HepG2 (cell line): Measurements from ENCODE around the gene SLC16A2. TPM values are rescaled to one million over a fixed set of nuclear protein-coding genes. Genes with fewer than 3 reads are reported as not detected.

Experiments used
- ATAC-seq: fragments of 200-7000 bp; cut with Tn5 transposase; 3 replicates; pipeline ENCODE4 v1.9.1; 2020; ENCODE audit warnings: mild to moderate bottlenecking, moderate library complexity
- BruUV-seq: library from RNA; stranded (reverse); fragments of 400-500 nt; replicated peaks from 2 replicates; lab custom pipeline; 2021; lab: Mats Ljungman, UMichigan
- CTCF ChIA-PET: fragments of 300-600 bp; formaldehyde crosslinking; extraction: SDS; loops from one replicate; lab custom pipeline; 2021; ENCODE audit warnings: low total read pairs, inconsistent platforms, low intra/inter-chr PET ratio; lab: Yijun Ruan, JAX
- POLR2A ChIA-PET: fragments of 350-600 bp; sonication (Branson Sonifier 250); formaldehyde crosslinking; loops from one replicate; lab custom pipeline; 2020; ENCODE audit warnings: antibody characterized with exemption, inconsistent platforms; lab: Yijun Ruan, JAX
- DNase-seq: peaks from one replicate; pipeline ENCODE4 v3.0.0-alpha.2; 2015; ENCODE audit warnings: low spot score
- FAIRE-seq: peaks from 3 replicates; lab custom pipeline; 2011; peaks lifted over from hg19 to GRCh38; lab: Jason Lieb, UNC
- H2AFZ ChIP-seq: one replicate; pipeline ENCODE4 v1.6.1; 2011; ENCODE audit warnings: low read length, inconsistent platforms
- H3K27ac ChIP-seq: fragments of 300-600 bp; 3 replicates; pipeline ENCODE4 v1.8.0; 2011; ENCODE audit warnings: mixed run types, mild to moderate bottlenecking, mixed read lengths, low read length, inconsistent platforms; ENCODE audit not compliant: insufficient read depth; ENCODE audit errors: extremely low read length
- H3K27me3 ChIP-seq, 2 experiments: fragments of 200-600 bp in 1 of 2; 2 replicates in 1 of 2; 3 replicates in 1 of 2; pipeline versions ENCODE4 v1.6.0 to v1.8.0; 2011; ENCODE audit warnings: low read length in 2 of 2, mild to moderate bottlenecking in 2 of 2, moderate library complexity in 2 of 2, inconsistent platforms in 1 of 2; ENCODE audit not compliant: insufficient read depth in 2 of 2, control insufficient read depth in 1 of 2
- H3K36me3 ChIP-seq, 2 experiments: fragments of 200-600 bp in 1 of 2; replicated peaks in 1 of 2; 2 replicates in 1 of 2; 3 replicates in 1 of 2; pipeline versions ENCODE4 v1.5.1 to v1.8.0; 2011; ENCODE audit warnings: low read length in 2 of 2, inconsistent platforms in 1 of 2; ENCODE audit not compliant: insufficient read depth in 2 of 2, control insufficient read depth in 1 of 2
- H3K4me1 ChIP-seq: 2 replicates; pipeline ENCODE4 v1.5.1; 2012; ENCODE audit warnings: low read length, inconsistent platforms; ENCODE audit not compliant: insufficient read depth
- H3K4me2 ChIP-seq: 2 replicates; pipeline ENCODE4 v1.6.0; 2011; ENCODE audit warnings: low read depth, low read length, inconsistent platforms
- H3K4me3 ChIP-seq, 3 experiments: fragments of 200-600 bp in 1 of 3; sonication (generic), shearing (Covaris generic) in 1 of 3; replicated peaks in 1 of 3; 2 replicates each; pipeline ENCODE4 v1.5.1; 2011 to 2016; ENCODE audit warnings: low read length in 3 of 3, inconsistent platforms in 2 of 3, low read depth in 2 of 3, mild to moderate bottlenecking in 2 of 3, control low read depth in 1 of 3, mixed read lengths in 1 of 3; ENCODE audit not compliant: insufficient read depth in 1 of 3
- H3K79me2 ChIP-seq: one replicate; pipeline ENCODE4 v1.6.1; 2011; ENCODE audit warnings: low read length, inconsistent platforms; ENCODE audit not compliant: insufficient read depth
- H3K9ac ChIP-seq: 2 replicates; pipeline ENCODE4 v1.6.0; 2011; ENCODE audit warnings: mild to moderate bottlenecking, low read depth, low read length, inconsistent platforms; ENCODE audit not compliant: insufficient read depth
- H3K9me3 ChIP-seq: 2 replicates; pipeline ENCODE4 v1.5.1; 2012; ENCODE audit warnings: mild to moderate bottlenecking, low read length
- H4K20me1 ChIP-seq: 2 replicates; pipeline ENCODE4 v1.6.0; 2011; ENCODE audit warnings: inconsistent platforms, mild to moderate bottlenecking, low read length, moderate library complexity; ENCODE audit not compliant: insufficient read depth
- ARHGAP35 ChIP-seq: sonication (generic); formaldehyde crosslinking; IDR thresholded peaks from 2 replicates; pipeline ENCODE4 v1.9.0; 2022; ENCODE audit warnings: mild to moderate bottlenecking, inconsistent platforms, moderate library complexity, missing genetic modification reagents, borderline replicate concordance
- BCL3 ChIP-seq: sonication (generic); formaldehyde crosslinking; IDR thresholded peaks from 2 replicates; pipeline ENCODE4 v1.5.1; 2020; ENCODE audit warnings: mild to moderate bottlenecking, missing genetic modification reagents, moderate library complexity
- DR1 ChIP-seq: sonication (generic); formaldehyde crosslinking; IDR thresholded peaks from 2 replicates; pipeline ENCODE4 v1.8.0; 2021; ENCODE audit warnings: mild to moderate bottlenecking, missing genetic modification reagents, inconsistent platforms
- FOXA1 ChIP-seq, 2 experiments: fragments of 450-650 bp in 1 of 2; sonication (generic) in 1 of 2; formaldehyde crosslinking in 1 of 2; IDR thresholded peaks; 2 replicates each; pipeline versions ENCODE4 v1.4.0 to v1.6.1; 2016 to 2020; ENCODE audit warnings: missing genetic modification reagents in 1 of 2
- HNF1B ChIP-seq: sonication (generic); formaldehyde crosslinking; IDR thresholded peaks from 2 replicates; pipeline ENCODE4 v1.5.1; 2020; ENCODE audit warnings: mild to moderate bottlenecking, moderate library complexity, missing genetic modification reagents
- HOMEZ ChIP-seq: IDR thresholded peaks from 2 replicates; pipeline ENCODE4 v1.6.1; 2016; ENCODE audit warnings: low read depth
- PTBP1 ChIP-seq: fragments of 200-400 bp; formaldehyde crosslinking; IDR thresholded peaks from 2 replicates; pipeline ENCODE4 v1.6.1; 2018; ENCODE audit warnings: low read length, low read depth; ENCODE audit not compliant: poor library complexity, severe bottlenecking
- RNF219 ChIP-seq: sonication (generic); formaldehyde crosslinking; IDR thresholded peaks from 2 replicates; pipeline ENCODE4 v1.5.0; 2020; ENCODE audit warnings: mild to moderate bottlenecking, missing genetic modification reagents
- SSRP1 ChIP-seq: IDR thresholded peaks from 2 replicates; pipeline ENCODE4 v1.6.1; 2016; ENCODE audit warnings: control low read depth
- TCF7L2 ChIP-seq: IDR thresholded peaks from 2 replicates; pipeline ENCODE4 v1.6.1; 2011; ENCODE audit warnings: mild to moderate bottlenecking, low read depth, low read length, moderate library complexity
- ZBTB43 ChIP-seq: sonication (generic); formaldehyde crosslinking; conservative IDR thresholded peaks from 2 replicates; pipeline ENCODE4 v1.4.0; 2020; ENCODE audit warnings: missing genetic modification reagents
- ZFP90 ChIP-seq: sonication (generic); formaldehyde crosslinking; IDR thresholded peaks from 2 replicates; pipeline ENCODE4 v1.8.0; 2022; ENCODE audit warnings: missing genetic modification reagents, mild to moderate bottlenecking, inconsistent platforms, borderline replicate concordance
- ZNF44 ChIP-seq: sonication (generic); formaldehyde crosslinking; IDR thresholded peaks from 2 replicates; pipeline ENCODE4 v1.5.1; 2020; ENCODE audit warnings: mild to moderate bottlenecking, missing genetic modification reagents
- ZNF576 ChIP-seq: sonication (generic); formaldehyde crosslinking; IDR thresholded peaks from 2 replicates; pipeline ENCODE4 v1.4.0; 2020; ENCODE audit warnings: mild to moderate bottlenecking, missing genetic modification reagents
- ZNF615 ChIP-seq: sonication (generic); formaldehyde crosslinking; IDR thresholded peaks from 2 replicates; pipeline ENCODE4 v1.5.0; 2020; ENCODE audit warnings: mild to moderate bottlenecking, missing genetic modification reagents, borderline replicate concordance
- in situ Hi-C: cut with HindIII; loops from 2 replicates; pipeline ENCODE4 v1.10.0; 2017; ENCODE audit warnings: low pct_unique_long_range_greater_than_20kb; ENCODE audit not compliant: extremely low pct_ligation_motif_present
- intact Hi-C: fragments of 100-400 bp; cut with micrococcal nuclease; formaldehyde crosslinking; loops from one replicate; pipeline ENCODE4 v1.10.0; 2022; ENCODE audit not compliant: unreplicated experiment
- polyA plus RNA-seq, 8 experiments: library from polyadenylated mRNA; depleted of rRNA in 3 of 8; stranded (reverse) in 7 of 8; unstranded in 1 of 8; fragments of >200 nt; fragmentation: Illumina TruSeq in 4 of 8; extraction: Trizol in 4 of 8; gene quantifications; 2 replicates each; pipeline versions ENCODE4 v1.2.1 to v1.2.3, GENCODE V29; 2011 to 2016; ENCODE audit warnings: low read depth in 4 of 8, missing spikeins in 1 of 8, mixed read lengths in 1 of 8; ENCODE audit not compliant: insufficient read depth in 1 of 8
- total RNA-seq, 5 experiments: library from RNA; depleted of rRNA; stranded (reverse); fragments of >200 nt; fragmentation: Illumina TruSeq; extraction: Trizol; gene quantifications; 2 replicates each; pipeline ENCODE4 v1.2.3, GENCODE V29; 2016; ENCODE audit warnings: low read depth in 1 of 5

SLC16A2 gene
- total and polyA plus RNA-seq, 2 of the 13 experiments (the other 11 are each of a cell fraction or from before 2014, with no cell fraction given) = 0.07 to 0.08 TPM

GRCh38 chrX:74507191-74507590 is 85.9 kb downstream of the SLC16A2 start (continued):
- no peak for TF ChIP-seq RNF219
- no peak for TF ChIP-seq HNF1B

GRCh38 chrX:74509989-74510388 is 88.7 kb downstream of the SLC16A2 start:
- CTCF ChIA-PET = no interaction called here
- H3K4me2 ChIP-seq = no peak overlapping the region
- no peak overlapping the region for H3K4me3 ChIP-seq
- ATAC-seq (no peak), DNase-seq (no peak), FAIRE-seq (no peak)
- H4K20me1 ChIP-seq = no peaks in the 10 kb centered on the region
- H3K79me2 ChIP-seq = no peaks in the 10 kb centered on the region
- no peak overlapping the region for H3K9ac ChIP-seq
- H3K4me1 ChIP-seq = no peaks in the 10 kb centered on the region
- POLR2A ChIA-PET = no interaction called here
- no peak overlapping the region for H3K27ac ChIP-seq
- BruUV-seq = no TSS peak
- no peaks in the 10 kb centered on the region for H3K36me3 ChIP-seq
- no peaks in the 10 kb centered on the region for H3K27me3 ChIP-seq
- H2AFZ ChIP-seq = no peak overlapping the region
- intact Hi-C loops (no loop called here), in situ Hi-C loops (no loop called here)
- H3K9me3 ChIP-seq = no peaks in the 10 kb centered on the region
- TF ChIP-seq SSRP1 (CRISPR knock-in tag) = no peak
- TF ChIP-seq FOXA1 (IDR thresholded peaks at IDR 0.05) = no peak
- TF ChIP-seq FOXA1 (CRISPR knock-in tag; IDR thresholded peaks at IDR 0.05) = no peak
- no peak for TF ChIP-seq DR1 (CRISPR knock-in tag)
- no peak for TF ChIP-seq ZBTB43
- no peak for TF ChIP-seq TCF7L2
- no peak for TF ChIP-seq ARHGAP35 (CRISPR knock-in tag)
- TF ChIP-seq ZNF615 (CRISPR knock-in tag) = no peak
- TF ChIP-seq BCL3 (CRISPR knock-in tag) = no peak
- TF ChIP-seq ZNF576 (CRISPR knock-in tag) = no peak
- TF ChIP-seq HOMEZ (CRISPR knock-in tag) = no peak
- TF ChIP-seq PTBP1 = no peak
- TF ChIP-seq ZFP90 (CRISPR knock-in tag) = no peak
- TF ChIP-seq ZNF44 = no peak
